GM21737 (cell line): ENCODE measurements around the gene TMEM131L.

Experiments
- ATAC-seq: cut with Tn5 transposase; IDR thresholded peaks from one replicate; pipeline ENCODE4 v1.9.1; 2021; ENCODE audit warnings: mild to moderate bottlenecking, moderate library complexity; ENCODE audit not compliant: unreplicated experiment

The TMEM131L gene

GRCh38 chr4:153472122-153473037 is 6.2 kb downstream of the TMEM131L start:
- peak; percentile 36 for ATAC-seq

- no peak for ATAC-seq
Observed at GRCh38 chr4:153474251-153474650, 8.1 kb downstream of the TMEM131L start.

GRCh38 chr4:153476829-153477574 is 10.8 kb downstream of the TMEM131L start:
- ATAC-seq = no peak

GRCh38 chr4:153479101-153479500 is 12.9 kb downstream of the TMEM131L start:
- ATAC-seq = no peak

GRCh38 chr4:153480704-153481103 is 14.5 kb downstream of the TMEM131L start:
- no peak for ATAC-seq

- ATAC-seq = no peak
Observed at GRCh38 chr4:153481478-153481877, 15.3 kb downstream of the TMEM131L start.

GRCh38 chr4:153483432-153484418 is 17.6 kb downstream of the TMEM131L start:
- ATAC-seq = no peak

- ATAC-seq = no peak
Observed at GRCh38 chr4:153485359-153485758, 19.2 kb downstream of the TMEM131L start.

GRCh38 chr4:153485860-153486259 is 19.7 kb downstream of the TMEM131L start:
- no peak for ATAC-seq

GRCh38 chr4:153486281-153487151 is 20.4 kb downstream of the TMEM131L start:
- ATAC-seq = no peak

GRCh38 chr4:153488006-153488891 is 22.1 kb downstream of the TMEM131L start:
- peak; percentile 49 for ATAC-seq

GRCh38 chr4:153489856-153490558 is 23.8 kb downstream of the TMEM131L start:
- no peak for ATAC-seq

GRCh38 chr4:153490985-153491483 is 24.9 kb downstream of the TMEM131L start:
- no peak for ATAC-seq

GRCh38 chr4:153494562-153494961 is 28.4 kb downstream of the TMEM131L start:
- ATAC-seq = no peak

GRCh38 chr4:153495480-153496193 is 29.5 kb downstream of the TMEM131L start:
- ATAC-seq = no peak

- peak; percentile 50 for ATAC-seq
Observed at GRCh38 chr4:153497091-153497531, 31.0 kb downstream of the TMEM131L start.
